HL-60 (cell line): Measurements from ENCODE around the gene SULT2B1.

ENCODE experiments used
- GABPA ChIP-seq: IDR thresholded peaks from 2 replicates; pipeline ENCODE4 v1.6.1; 2012; ENCODE audit warnings: low read depth
- POLR2AphosphoS5 ChIP-seq: IDR thresholded peaks from 2 replicates; pipeline ENCODE4 v1.6.1; 2012; ENCODE audit warnings: low read depth
- TF ChIP-seq, protein P1 (sequence below): IDR thresholded peaks from one replicate; pipeline ENCODE4 v1.5.1; 2011; ENCODE audit warnings: low read length, control low read depth, inconsistent platforms; ENCODE audit not compliant: insufficient read depth
- TF ChIP-seq, protein P2 (sequence below): IDR thresholded peaks from 2 replicates; pipeline ENCODE4 v1.6.1; 2012; ENCODE audit warnings: low read depth; ENCODE audit not compliant: insufficient replicate concordance

DNA sequence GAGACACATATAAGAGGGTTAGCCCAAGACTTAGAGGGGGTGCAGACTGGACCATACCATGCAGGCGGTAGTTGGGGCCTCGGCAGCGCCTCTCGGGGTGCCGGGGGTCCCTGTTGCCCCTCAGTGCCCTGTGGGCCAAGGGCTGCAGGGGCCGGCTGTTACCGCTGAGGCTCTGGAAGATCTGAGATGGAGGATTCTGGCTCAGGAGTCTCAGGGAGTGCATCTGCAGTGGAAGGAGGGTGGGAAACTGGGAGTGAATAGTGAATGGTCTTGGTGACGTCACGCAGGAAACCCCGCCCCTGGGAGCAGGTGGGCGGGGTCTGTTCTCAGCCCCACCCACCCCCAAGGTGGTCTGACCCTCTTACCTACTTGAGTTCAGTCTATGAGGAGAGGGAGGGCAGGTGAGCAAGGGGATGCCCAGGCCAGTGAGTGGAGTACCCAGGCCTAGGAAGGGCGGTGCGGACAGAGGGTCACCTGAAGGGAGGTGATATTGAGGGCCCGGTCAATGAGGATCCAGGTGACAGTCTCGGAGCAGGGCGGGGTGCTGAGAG, 86.9 kb downstream of the SULT2B1 start:
- TF ChIP-seq, protein P1, sequence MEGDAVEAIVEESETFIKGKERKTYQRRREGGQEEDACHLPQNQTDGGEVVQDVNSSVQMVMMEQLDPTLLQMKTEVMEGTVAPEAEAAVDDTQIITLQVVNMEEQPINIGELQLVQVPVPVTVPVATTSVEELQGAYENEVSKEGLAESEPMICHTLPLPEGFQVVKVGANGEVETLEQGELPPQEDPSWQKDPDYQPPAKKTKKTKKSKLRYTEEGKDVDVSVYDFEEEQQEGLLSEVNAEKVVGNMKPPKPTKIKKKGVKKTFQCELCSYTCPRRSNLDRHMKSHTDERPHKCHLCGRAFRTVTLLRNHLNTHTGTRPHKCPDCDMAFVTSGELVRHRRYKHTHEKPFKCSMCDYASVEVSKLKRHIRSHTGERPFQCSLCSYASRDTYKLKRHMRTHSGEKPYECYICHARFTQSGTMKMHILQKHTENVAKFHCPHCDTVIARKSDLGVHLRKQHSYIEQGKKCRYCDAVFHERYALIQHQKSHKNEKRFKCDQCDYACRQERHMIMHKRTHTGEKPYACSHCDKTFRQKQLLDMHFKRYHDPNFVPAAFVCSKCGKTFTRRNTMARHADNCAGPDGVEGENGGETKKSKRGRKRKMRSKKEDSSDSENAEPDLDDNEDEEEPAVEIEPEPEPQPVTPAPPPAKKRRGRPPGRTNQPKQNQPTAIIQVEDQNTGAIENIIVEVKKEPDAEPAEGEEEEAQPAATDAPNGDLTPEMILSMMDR: no peak
- TF ChIP-seq POLR2AphosphoS5 (no peak), GABPA (no peak)
- TF ChIP-seq, protein P2, sequence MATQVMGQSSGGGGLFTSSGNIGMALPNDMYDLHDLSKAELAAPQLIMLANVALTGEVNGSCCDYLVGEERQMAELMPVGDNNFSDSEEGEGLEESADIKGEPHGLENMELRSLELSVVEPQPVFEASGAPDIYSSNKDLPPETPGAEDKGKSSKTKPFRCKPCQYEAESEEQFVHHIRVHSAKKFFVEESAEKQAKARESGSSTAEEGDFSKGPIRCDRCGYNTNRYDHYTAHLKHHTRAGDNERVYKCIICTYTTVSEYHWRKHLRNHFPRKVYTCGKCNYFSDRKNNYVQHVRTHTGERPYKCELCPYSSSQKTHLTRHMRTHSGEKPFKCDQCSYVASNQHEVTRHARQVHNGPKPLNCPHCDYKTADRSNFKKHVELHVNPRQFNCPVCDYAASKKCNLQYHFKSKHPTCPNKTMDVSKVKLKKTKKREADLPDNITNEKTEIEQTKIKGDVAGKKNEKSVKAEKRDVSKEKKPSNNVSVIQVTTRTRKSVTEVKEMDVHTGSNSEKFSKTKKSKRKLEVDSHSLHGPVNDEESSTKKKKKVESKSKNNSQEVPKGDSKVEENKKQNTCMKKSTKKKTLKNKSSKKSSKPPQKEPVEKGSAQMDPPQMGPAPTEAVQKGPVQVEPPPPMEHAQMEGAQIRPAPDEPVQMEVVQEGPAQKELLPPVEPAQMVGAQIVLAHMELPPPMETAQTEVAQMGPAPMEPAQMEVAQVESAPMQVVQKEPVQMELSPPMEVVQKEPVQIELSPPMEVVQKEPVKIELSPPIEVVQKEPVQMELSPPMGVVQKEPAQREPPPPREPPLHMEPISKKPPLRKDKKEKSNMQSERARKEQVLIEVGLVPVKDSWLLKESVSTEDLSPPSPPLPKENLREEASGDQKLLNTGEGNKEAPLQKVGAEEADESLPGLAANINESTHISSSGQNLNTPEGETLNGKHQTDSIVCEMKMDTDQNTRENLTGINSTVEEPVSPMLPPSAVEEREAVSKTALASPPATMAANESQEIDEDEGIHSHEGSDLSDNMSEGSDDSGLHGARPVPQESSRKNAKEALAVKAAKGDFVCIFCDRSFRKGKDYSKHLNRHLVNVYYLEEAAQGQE: no peak
